Duodenal mucosa (tissue), 2 donors: ENCODE measurements around the gene MCCD1.

Experiments
- H3K27ac ChIP-seq: one replicate; pipeline ENCODE4 v1.7.0; 2013; ENCODE audit warnings: low read depth, low read length
- H3K27me3 ChIP-seq, 2 donors: one replicate each; pipeline ENCODE4 v1.7.0; 2013; ENCODE audit warnings: low read length in 2 of 2, control low read depth in 1 of 2; ENCODE audit not compliant: insufficient read depth in 2 of 2, control insufficient read depth in 1 of 2
- H3K36me3 ChIP-seq, 2 donors: one replicate each; pipeline ENCODE4 v1.7.0; 2013; ENCODE audit warnings: low read length in 2 of 2, control low read depth in 1 of 2; ENCODE audit not compliant: insufficient read depth in 2 of 2, control insufficient read depth in 1 of 2
- H3K4me1 ChIP-seq, 2 donors: one replicate each; pipeline ENCODE4 v1.7.0; 2013; ENCODE audit warnings: low read length in 2 of 2, control low read depth in 1 of 2; ENCODE audit not compliant: insufficient read depth in 2 of 2, control insufficient read depth in 1 of 2
- H3K4me3 ChIP-seq, 2 donors: one replicate each; pipeline ENCODE4 v1.7.0; 2013; ENCODE audit warnings: low read length in 2 of 2, low read depth in 1 of 2
- H3K9ac ChIP-seq, 2 donors: one replicate each; pipeline ENCODE4 v1.7.0; 2013; ENCODE audit warnings: low read length in 2 of 2, low read depth in 1 of 2
- H3K9me3 ChIP-seq, 2 donors: one replicate each; pipeline ENCODE4 v1.7.0; 2013; ENCODE audit warnings: low read length in 2 of 2, control low read depth in 1 of 2; ENCODE audit not compliant: control insufficient read depth in 1 of 2

The MCCD1 gene

GRCh38 chr6:31556307-31556706, 27.5 kb downstream of the MCCD1 start:
- Histone ChIP-seq H3K27ac (no peak overlapping the region), H3K36me3 (peaks cover 14 to 33% of the 10 kb centered on the region in 2 donors)

GRCh38 chr6:31557443-31558317, 28.9 kb downstream of the MCCD1 start:
- Histone ChIP-seq H3K27ac (no peak overlapping the region), H3K9ac (no peak overlapping the region), H3K36me3 (peaks cover 14 to 33% of the 10 kb centered on the region in 2 donors), H3K27me3 (no peaks in the 10 kb centered on the region), H3K9me3 (no peaks in the 10 kb centered on the region), H3K4me3 (no peak overlapping the region), H3K4me1 (peaks cover 25 to 33% of the 10 kb centered on the region in 2 donors)

More at GRCh38 chr6:31556307-31556706, 27.5 kb downstream of the MCCD1 start:
- no peaks in the 10 kb centered on the region for H3K27me3 ChIP-seq
- H3K9ac ChIP-seq, result no peak overlapping the region
- no peak overlapping the region for H3K4me3 ChIP-seq
- H3K4me1 ChIP-seq, result peaks cover 25 to 33% of the 10 kb centered on the region in 2 donors
- no peaks in the 10 kb centered on the region for H3K9me3 ChIP-seq

GRCh38 chr6:31558318-31558625, 29.5 kb downstream of the MCCD1 start:
- H3K36me3 ChIP-seq, result peaks cover 14 to 31% of the 10 kb centered on the region in 2 donors

GRCh38 chr6:31558631-31559500, 30.1 kb downstream of the MCCD1 start:
- Histone ChIP-seq H3K9ac (peak overlapping the region in 1 of 2 donors; percentile 18), H3K4me1 (peaks cover 25 to 33% of the 10 kb centered on the region in 2 donors), H3K36me3 (peaks cover 14 to 30% of the 10 kb centered on the region in 2 donors), H3K27me3 (no peaks in the 10 kb centered on the region), H3K9me3 (no peaks in the 10 kb centered on the region), H3K27ac (peak overlapping the region; percentile 10), H3K4me3 (peak overlapping the region in 1 of 2 donors; percentile 23)

More at GRCh38 chr6:31558318-31558625, 29.5 kb downstream of the MCCD1 start:
- H3K4me3 ChIP-seq, result no peak overlapping the region
- H3K4me1 ChIP-seq, result peaks cover 25 to 33% of the 10 kb centered on the region in 2 donors
- no peaks in the 10 kb centered on the region for H3K9me3 ChIP-seq
- no peak overlapping the region for H3K27ac ChIP-seq
- no peaks in the 10 kb centered on the region for H3K27me3 ChIP-seq
- peak overlapping the region in 1 of 2 donors; percentile 18 for H3K9ac ChIP-seq

- Histone ChIP-seq H3K27ac (peak overlapping the region; percentile 14), H3K36me3 (peaks cover 14 to 30% of the 10 kb centered on the region in 2 donors), H3K9me3 (no peaks in the 10 kb centered on the region), H3K9ac (no peak overlapping the region), H3K4me3 (peak overlapping the region; percentile 2 to 22), H3K4me1 (peaks cover 25 to 33% of the 10 kb centered on the region in 2 donors), H3K27me3 (no peaks in the 10 kb centered on the region)
These were observed 30.8 kb downstream of the MCCD1 start for GRCh38 chr6:31559606-31559957.

GRCh38 chr6:31559958-31560696, 31.4 kb downstream of the MCCD1 start:
- Histone ChIP-seq H3K4me3 (peak overlapping the region; percentile 2 to 22), H3K27me3 (peaks cover 0 to under 1% of the 10 kb centered on the region in 2 donors), H3K9ac (no peak overlapping the region), H3K36me3 (peaks cover 14 to 27% of the 10 kb centered on the region in 2 donors), H3K27ac (peak overlapping the region; percentile 14), H3K9me3 (no peaks in the 10 kb centered on the region), H3K4me1 (peaks cover 25 to 33% of the 10 kb centered on the region in 2 donors)

GRCh38 chr6:31560697-31561058, 31.9 kb downstream of the MCCD1 start:
- no peaks in the 10 kb centered on the region for H3K9me3 ChIP-seq
- H3K27me3 ChIP-seq, result peaks cover 0 to 4% of the 10 kb centered on the region in 2 donors
- peaks cover 14 to 27% of the 10 kb centered on the region in 2 donors for H3K36me3 ChIP-seq
- no peak overlapping the region for H3K4me3 ChIP-seq
- H3K9ac ChIP-seq, result no peak overlapping the region
- peaks cover 25 to 33% of the 10 kb centered on the region in 2 donors for H3K4me1 ChIP-seq
- H3K27ac ChIP-seq, result no peak overlapping the region

- peaks cover 0 to 12% of the 10 kb centered on the region in 2 donors for H3K4me1 ChIP-seq
- H3K27me3 ChIP-seq, result peaks cover 0 to 4% of the 10 kb centered on the region in 2 donors
- H3K9ac ChIP-seq, result no peak overlapping the region
- no peaks in the 10 kb centered on the region for H3K36me3 ChIP-seq
- H3K27ac ChIP-seq, result no peak overlapping the region
- no peak overlapping the region for H3K4me3 ChIP-seq
- H3K9me3 ChIP-seq, result no peaks in the 10 kb centered on the region
These were observed 39.0 kb downstream of the MCCD1 start for GRCh38 chr6:31567531-31568370.

GRCh38 chr6:31568537-31568961, 39.8 kb downstream of the MCCD1 start:
- peaks cover 0 to 4% of the 10 kb centered on the region in 2 donors for H3K27me3 ChIP-seq
- no peaks in the 10 kb centered on the region for H3K9me3 ChIP-seq
- H3K9ac ChIP-seq, result no peak overlapping the region
- H3K36me3 ChIP-seq, result no peaks in the 10 kb centered on the region
- H3K4me3 ChIP-seq, result no peak overlapping the region
- H3K4me1 ChIP-seq, result peaks cover 0 to 12% of the 10 kb centered on the region in 2 donors
- no peak overlapping the region for H3K27ac ChIP-seq
